Vagina (tissue), 2 donors: ENCODE data around the gene ADNP2. TPM values are rescaled to one million over a fixed set of nuclear protein-coding genes. Genes with fewer than 3 reads are reported as not detected.

Experiments used
- DNase-seq, 2 donors: peaks; one replicate each; pipeline ENCODE4 v3.0.0-alpha.2; 2017; ENCODE audit errors: extremely low spot score in 2 of 2
- H3K27ac ChIP-seq: fragments of 200-600 bp; sonication (generic); one replicate; pipeline ENCODE4 v1.5.1; 2019
- H3K27me3 ChIP-seq: fragments of 200-600 bp; sonication (generic); one replicate; pipeline ENCODE4 v1.5.1; 2019
- H3K36me3 ChIP-seq, 2 donors: fragments of 200-600 bp; sonication (generic); one replicate each; pipeline ENCODE4 v1.5.1; 2017 to 2019
- H3K4me1 ChIP-seq: fragments of 200-600 bp; sonication (generic); one replicate; pipeline ENCODE4 v1.5.1; 2019
- H3K4me3 ChIP-seq, 2 donors: fragments of 200-600 bp; sonication (generic); 1 replicate in 1 of 2; 2 replicates in 1 of 2; pipeline ENCODE4 v1.5.1; 2016 to 2019
- H3K9me3 ChIP-seq: fragments of 200-600 bp; sonication (generic); one replicate; pipeline ENCODE4 v1.5.1; 2019
- POLR2A ChIP-seq, 2 donors: fragments of 450-650 bp; IDR thresholded peaks; one replicate each; pipeline ENCODE4 v1.6.1; 2017; ENCODE audit warnings: antibody characterized with exemption in 2 of 2, mild to moderate bottlenecking in 2 of 2, moderate library complexity in 2 of 2
- POLR2AphosphoS5 ChIP-seq, 2 donors: sonication (generic); formaldehyde crosslinking; IDR thresholded peaks; one replicate each; pipeline ENCODE4 v1.9.0; 2017; ENCODE audit warnings: antibody characterized with exemption in 2 of 2, mild to moderate bottlenecking in 2 of 2, low read depth in 1 of 2; ENCODE audit not compliant: insufficient read depth in 1 of 2
- intact Hi-C: fragments of 100-400 bp; cut with DNase I; formaldehyde crosslinking; loops from one replicate; pipeline ENCODE4 v1.15.1; 2023
- total RNA-seq: library from RNA; depleted of rRNA; stranded (reverse); fragments of >200 nt; gene quantifications from one replicate; pipeline ENCODE4 v1.2.3, GENCODE V29; 2016
- TF ChIP-seq, protein P1 (sequence below), 3 experiments: fragments of 450-650 bp in 2 of 3; fragments of 200-600 bp in 1 of 3; sonication (generic) in 1 of 3; IDR thresholded peaks; one replicate each; pipeline ENCODE4 v1.5.1; 2017 to 2019; ENCODE audit warnings: antibody characterized with exemption in 3 of 3, mild to moderate bottlenecking in 2 of 3, moderate library complexity in 2 of 3

Gene ADNP2
- total RNA-seq, 1 donor from 2014 or later: 21.4 TPM

DNA sequence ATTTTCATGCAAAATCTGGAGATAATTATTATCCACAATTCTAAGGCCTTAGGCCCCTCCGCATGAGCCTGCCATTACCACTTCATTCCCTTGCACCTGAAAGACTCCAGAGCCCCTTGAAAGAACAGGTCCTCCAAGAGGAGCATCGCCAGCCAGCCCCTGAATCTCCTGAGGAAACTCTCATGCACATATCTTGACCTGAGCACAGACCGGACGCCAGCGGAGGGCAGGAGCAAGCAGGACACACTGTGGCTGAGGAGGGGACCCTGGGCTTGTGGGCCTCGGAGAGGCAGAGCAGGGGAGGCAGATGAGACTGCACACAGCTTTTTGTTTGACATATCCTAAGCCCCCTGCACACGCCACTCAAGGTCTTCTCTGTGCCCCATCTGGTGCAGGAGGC lies 13.6 kb upstream of the ADNP2 start:
- H3K4me1 ChIP-seq: no peaks in the 10 kb centered on the region
- H3K4me3 ChIP-seq: no peak overlapping the region
- H3K27me3 ChIP-seq: no peaks in the 10 kb centered on the region
- TF ChIP-seq, protein P1, sequence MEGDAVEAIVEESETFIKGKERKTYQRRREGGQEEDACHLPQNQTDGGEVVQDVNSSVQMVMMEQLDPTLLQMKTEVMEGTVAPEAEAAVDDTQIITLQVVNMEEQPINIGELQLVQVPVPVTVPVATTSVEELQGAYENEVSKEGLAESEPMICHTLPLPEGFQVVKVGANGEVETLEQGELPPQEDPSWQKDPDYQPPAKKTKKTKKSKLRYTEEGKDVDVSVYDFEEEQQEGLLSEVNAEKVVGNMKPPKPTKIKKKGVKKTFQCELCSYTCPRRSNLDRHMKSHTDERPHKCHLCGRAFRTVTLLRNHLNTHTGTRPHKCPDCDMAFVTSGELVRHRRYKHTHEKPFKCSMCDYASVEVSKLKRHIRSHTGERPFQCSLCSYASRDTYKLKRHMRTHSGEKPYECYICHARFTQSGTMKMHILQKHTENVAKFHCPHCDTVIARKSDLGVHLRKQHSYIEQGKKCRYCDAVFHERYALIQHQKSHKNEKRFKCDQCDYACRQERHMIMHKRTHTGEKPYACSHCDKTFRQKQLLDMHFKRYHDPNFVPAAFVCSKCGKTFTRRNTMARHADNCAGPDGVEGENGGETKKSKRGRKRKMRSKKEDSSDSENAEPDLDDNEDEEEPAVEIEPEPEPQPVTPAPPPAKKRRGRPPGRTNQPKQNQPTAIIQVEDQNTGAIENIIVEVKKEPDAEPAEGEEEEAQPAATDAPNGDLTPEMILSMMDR (IDR thresholded peaks at IDR 0.05): no peak
- TF ChIP-seq POLR2A (IDR thresholded peaks at IDR 0.05) (no peak), POLR2AphosphoS5 (IDR thresholded peaks at IDR 0.05; ENCODE audit: insufficient read depth in 1 of 2, low read depth in 1 of 2) (no peak)
- intact Hi-C loops: no loop called here
- H3K36me3 ChIP-seq: no peaks in the 10 kb centered on the region
- no peak for DNase-seq
- no peak overlapping the region for H3K27ac ChIP-seq
- H3K9me3 ChIP-seq: no peaks in the 10 kb centered on the region

DNA sequence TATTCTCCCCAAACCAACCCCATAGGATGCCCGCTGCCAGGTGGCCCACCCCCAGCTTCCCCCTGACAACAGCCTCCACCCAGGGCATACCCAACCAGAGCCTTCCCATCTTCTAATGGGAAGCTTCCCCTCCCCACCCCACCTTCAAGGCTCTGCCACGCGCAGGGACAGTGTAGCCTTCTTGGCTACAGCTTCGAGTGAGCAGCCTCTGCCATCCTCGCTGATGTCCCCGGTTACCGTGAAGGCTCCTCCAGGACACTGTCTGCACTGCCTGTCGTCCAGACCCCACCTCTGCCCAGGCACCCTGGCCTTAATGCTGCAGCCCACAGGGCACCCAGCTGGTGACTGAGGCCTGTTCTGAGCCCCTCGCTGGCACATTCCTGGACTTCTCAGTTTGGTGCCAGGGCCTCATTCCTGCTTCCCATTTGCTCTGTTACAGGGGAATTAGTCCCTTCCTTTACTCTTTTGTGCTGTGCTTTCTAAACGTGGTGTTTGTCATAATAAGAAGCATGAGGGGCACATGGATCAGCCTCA lies 13.0 kb upstream of the ADNP2 start:
- Histone ChIP-seq H3K27ac (no peak overlapping the region), H3K4me3 (no peak overlapping the region), H3K36me3 (no peaks in the 10 kb centered on the region), H3K4me1 (no peaks in the 10 kb centered on the region), H3K9me3 (no peaks in the 10 kb centered on the region), H3K27me3 (no peaks in the 10 kb centered on the region)
- DNase-seq: no peak
- intact Hi-C loops: no loop called here
- TF ChIP-seq, protein P1 (IDR thresholded peaks at IDR 0.05): no peak
- TF ChIP-seq POLR2A (IDR thresholded peaks at IDR 0.05) (no peak), POLR2AphosphoS5 (IDR thresholded peaks at IDR 0.05; ENCODE audit: insufficient read depth in 1 of 2, low read depth in 1 of 2) (no peak)

DNA sequence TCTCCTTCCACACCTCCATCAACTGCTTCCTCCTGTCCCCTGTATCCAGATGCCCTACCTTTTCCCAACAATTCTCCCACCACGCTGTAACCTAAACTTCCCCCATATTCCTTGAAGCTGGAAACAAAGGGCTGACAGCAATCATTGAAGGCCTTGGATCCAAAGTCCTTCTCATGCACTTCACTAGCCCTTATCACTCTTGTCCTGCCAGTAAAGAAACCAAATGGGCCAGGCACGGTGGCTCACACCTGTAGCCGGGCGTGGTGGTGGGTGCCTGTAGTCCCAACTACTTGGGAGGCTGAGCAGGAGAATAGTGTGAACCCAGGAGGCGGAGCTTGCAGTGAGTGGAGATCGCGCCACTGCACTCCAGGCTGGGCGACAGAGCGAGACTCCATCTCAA lies 11.9 kb upstream of the ADNP2 start:
- Histone ChIP-seq H3K27ac (no peak overlapping the region), H3K4me1 (no peaks in the 10 kb centered on the region), H3K36me3 (no peaks in the 10 kb centered on the region), H3K4me3 (no peak overlapping the region), H3K9me3 (no peaks in the 10 kb centered on the region), H3K27me3 (no peaks in the 10 kb centered on the region)
- intact Hi-C loops: no loop called here
- no peak for DNase-seq
- TF ChIP-seq, protein P1 (IDR thresholded peaks at IDR 0.05): no peak
- TF ChIP-seq POLR2AphosphoS5 (IDR thresholded peaks at IDR 0.05; ENCODE audit: insufficient read depth in 1 of 2, low read depth in 1 of 2) (no peak), POLR2A (IDR thresholded peaks at IDR 0.05) (no peak)

DNA sequence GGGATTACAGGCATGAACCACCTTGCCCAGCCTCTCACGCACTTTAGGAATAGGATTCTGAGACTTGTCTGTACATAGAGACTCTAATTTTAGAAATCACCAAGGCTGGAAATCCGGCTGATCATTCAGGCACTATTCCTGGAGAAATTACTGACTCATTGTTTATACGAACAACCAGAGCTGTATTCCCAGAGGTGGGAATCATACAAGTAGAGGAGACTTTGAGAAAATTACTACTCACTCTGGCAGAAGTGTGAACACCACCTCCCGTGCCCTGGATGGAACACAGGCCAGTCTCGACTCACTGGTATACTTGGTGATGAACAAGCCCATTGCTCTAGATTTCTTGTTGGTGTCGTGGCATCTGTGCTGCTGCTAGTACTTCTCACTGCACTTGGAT lies 5.8 kb upstream of the ADNP2 start:
- no peaks in the 10 kb centered on the region for H3K4me1 ChIP-seq
- TF ChIP-seq POLR2A (IDR thresholded peaks at IDR 0.05) (no peak), POLR2AphosphoS5 (IDR thresholded peaks at IDR 0.05; ENCODE audit: insufficient read depth in 1 of 2, low read depth in 1 of 2) (no peak)
- H3K27me3 ChIP-seq: no peaks in the 10 kb centered on the region
- H3K9me3 ChIP-seq: no peaks in the 10 kb centered on the region
- no peaks in the 10 kb centered on the region for H3K36me3 ChIP-seq
- H3K27ac ChIP-seq: no peak overlapping the region
- intact Hi-C loops: loop anchor here (10.0 kb wide), 1 partner anchor 68 kb away; the partner anchor contains the start of gene RBFA
- DNase-seq: no peak
- H3K4me3 ChIP-seq: no peak overlapping the region

DNA sequence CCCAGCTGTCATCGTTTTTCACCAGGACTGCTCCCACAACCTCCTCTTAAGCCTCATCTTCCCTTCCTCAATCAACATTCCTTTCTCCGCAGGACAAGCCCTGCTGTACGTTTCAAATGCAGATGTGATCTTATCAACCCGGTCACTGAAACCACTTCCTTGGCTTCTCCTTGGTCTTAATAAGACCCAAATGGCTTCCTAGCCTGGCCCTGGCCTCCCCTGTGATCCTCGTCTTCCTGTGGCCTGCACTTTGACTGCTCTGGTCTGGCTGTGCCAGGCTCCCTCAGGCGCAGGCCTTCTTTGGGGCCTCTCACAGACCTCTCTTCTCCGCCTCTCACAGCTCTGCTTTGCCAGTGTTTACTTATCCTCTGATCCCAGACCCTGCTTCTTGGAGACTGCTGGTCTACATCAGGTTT lies 4.7 kb upstream of the ADNP2 start:
- DNase-seq: no peak
- no peaks in the 10 kb centered on the region for H3K4me1 ChIP-seq
- H3K27me3 ChIP-seq: no peaks in the 10 kb centered on the region
- H3K4me3 ChIP-seq: no peak overlapping the region
- H3K36me3 ChIP-seq: no peaks in the 10 kb centered on the region
- no peaks in the 10 kb centered on the region for H3K9me3 ChIP-seq
- TF ChIP-seq POLR2AphosphoS5 (IDR thresholded peaks at IDR 0.05; ENCODE audit: insufficient read depth in 1 of 2, low read depth in 1 of 2) (no peak), POLR2A (IDR thresholded peaks at IDR 0.05) (no peak)
- TF ChIP-seq, protein P1 (IDR thresholded peaks at IDR 0.05): no peak
- no peak overlapping the region for H3K27ac ChIP-seq
- intact Hi-C loops: loop anchor here (10.0 kb wide), 1 partner anchor 70 kb away; the partner anchor contains the start of gene RBFA
